Left hindlimb (tissue), 1 donor: ENCODE measurements around the gene ACADM.
"Not testable (repeated sequence)": the region's sequence is repeated elsewhere in the genome, so short reads cannot be mapped to it uniquely, and the experiment has no call there.

Experiments
- DNase-seq: peaks from one replicate; pipeline ENCODE4 v3.0.0-alpha.2; 2018

The ACADM gene

DNA sequence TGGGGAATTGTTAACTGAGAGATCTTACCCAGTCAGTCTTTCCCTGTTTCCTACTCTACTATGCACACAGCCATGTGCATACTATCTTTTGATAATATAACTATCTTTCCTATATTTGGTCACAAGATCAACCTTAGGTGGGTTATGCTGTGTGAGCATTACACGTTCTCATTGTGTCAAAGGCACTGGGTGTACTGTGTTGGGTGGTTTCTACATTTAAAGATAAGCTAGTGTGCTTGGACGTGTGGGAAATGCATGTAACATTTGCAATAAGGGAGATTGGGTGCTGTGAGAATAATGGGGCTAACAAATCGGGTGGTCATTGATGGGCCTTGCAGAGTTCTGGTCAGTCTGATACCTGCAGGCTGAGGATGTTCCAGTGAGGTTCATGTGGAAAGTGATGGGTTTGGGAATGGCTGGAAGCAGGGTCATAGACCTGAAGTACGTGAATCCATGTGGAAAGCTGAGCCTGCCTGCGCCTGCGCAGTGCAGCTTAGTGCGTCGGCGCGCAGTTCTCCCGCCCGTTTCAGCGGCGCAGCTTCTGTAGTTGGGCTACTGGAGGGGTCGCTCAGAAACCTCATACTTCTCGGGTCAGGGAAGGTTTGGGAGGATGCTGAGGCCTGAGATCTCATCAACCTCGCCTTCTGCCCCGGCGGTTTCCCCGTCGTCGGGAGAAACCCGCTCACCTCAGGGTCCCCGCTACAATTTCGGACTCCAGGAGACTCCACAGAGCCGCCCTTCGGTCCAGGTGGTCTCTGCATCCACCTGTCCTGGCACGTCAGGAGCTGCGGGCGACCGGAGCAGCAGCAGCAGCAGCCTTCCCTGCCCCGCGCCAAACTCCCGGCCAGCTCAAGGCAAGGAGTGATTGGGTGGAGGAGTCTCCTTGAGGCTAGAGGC is 72.1 kb downstream of the ACADM start, which contains the start of gene MSH4:
MSH4 (plus strand) TSS at position 507 of the 897 bp plus-strand sequence; CDS start at position 611, 104 bp downstream.
- no peak for DNase-seq

GRCh38 chr1:75797273-75797588 is 72.7 kb downstream of the ACADM start:
- DNase-seq, result no peak

GRCh38 chr1:75797606-75798216 is 73.2 kb downstream of the ACADM start:
- DNase-seq, result no peak

DNA sequence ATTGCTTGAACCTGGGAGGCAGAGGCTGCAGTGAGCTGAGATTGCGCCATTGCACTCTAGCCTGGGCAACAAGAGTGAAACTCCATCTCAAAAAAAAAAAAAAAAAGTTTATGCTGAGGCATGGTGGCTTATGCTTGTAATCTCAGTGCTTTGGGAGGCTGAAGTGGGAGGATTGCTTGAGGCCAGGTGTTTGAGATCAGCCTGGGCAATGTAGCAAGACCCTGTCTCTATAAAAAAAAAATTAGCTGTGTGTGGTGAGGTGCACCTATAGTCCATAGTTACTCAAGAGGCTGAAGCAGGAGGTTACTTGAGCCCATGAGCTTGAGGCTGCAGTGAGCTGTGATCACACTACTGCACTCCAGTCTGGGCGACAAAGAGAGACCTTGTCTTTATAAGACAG is 77.0 kb downstream of the ACADM start:
- not testable (repeated sequence) for DNase-seq

GRCh38 chr1:75808921-75809320 is 84.4 kb downstream of the ACADM start:
- no peak for DNase-seq

GRCh38 chr1:75810113-75810512 is 85.6 kb downstream of the ACADM start:
- DNase-seq, result not testable (repeated sequence)

- no peak for DNase-seq
Measured at GRCh38 chr1:75811211-75811981, 86.9 kb downstream of the ACADM start.

GRCh38 chr1:75812065-75812464 is 87.6 kb downstream of the ACADM start:
- DNase-seq, result no peak
